ENCODE data around the gene RAD51B. TPM values are rescaled to one million over a fixed set of nuclear protein-coding genes. Genes with fewer than 3 reads are reported as not detected.
"Not testable (repeated sequence)": the region's sequence is repeated elsewhere in the genome, so short reads cannot be mapped to it uniquely, and the experiment has no call there.

RAD51B gene
- total RNA-seq, 2 donors from 2014 or later = 9.3 to 12.1 TPM

- TF ChIP-seq CTCF (IDR thresholded peaks at IDR 0.05) = no peak
- Histone ChIP-seq H3K27ac (peak overlapping the region; percentile 27 to 67), H3K4me3 (no peak overlapping the region)
These were observed 875.8 kb downstream of the RAD51B start for GRCh38 chr14:68695326-68695768.

GRCh38 chr14:68695856-68696255, 876.3 kb downstream of the RAD51B start:
- Histone ChIP-seq H3K4me3 (no peak overlapping the region), H3K9me3 (no peaks in the 10 kb centered on the region), H3K27me3 (replicated peaks; ENCODE audit: insufficient read depth) (no peaks in the 10 kb centered on the region), H3K36me3 (no peaks in the 10 kb centered on the region), H3K4me1 (ENCODE audit: control insufficient read depth in 1 of 2, low read depth in 2 of 2) (peaks cover 16 to 27% of the 10 kb centered on the region in 2 donors), H3K27ac (peak overlapping the region; percentile 27 to 67)
- DNase-seq (ENCODE audit: low spot score) = no peak
- TF ChIP-seq CTCF (IDR thresholded peaks at IDR 0.05) = no peak
- ATAC-seq (ENCODE audit: insufficient number of reproducible peaks, low FRiP score, low read depth) = peak; percentile 69

More at GRCh38 chr14:68695326-68695768, 875.8 kb downstream of the RAD51B start:
- Histone ChIP-seq H3K9me3 (no peaks in the 10 kb centered on the region), H3K27me3 (replicated peaks; ENCODE audit: insufficient read depth) (no peaks in the 10 kb centered on the region), H3K4me1 (ENCODE audit: control insufficient read depth in 1 of 2, low read depth in 2 of 2) (peaks cover 16 to 27% of the 10 kb centered on the region in 2 donors), H3K36me3 (no peaks in the 10 kb centered on the region)
- ATAC-seq (ENCODE audit: insufficient number of reproducible peaks, low FRiP score, low read depth) (peak; percentile 77), DNase-seq (ENCODE audit: low spot score) (peak; percentile 41)

GRCh38 chr14:68696266-68696665, 876.7 kb downstream of the RAD51B start:
- H3K4me3 ChIP-seq = no peak overlapping the region
- ATAC-seq (ENCODE audit: insufficient number of reproducible peaks, low FRiP score, low read depth) (no peak), DNase-seq (ENCODE audit: low spot score) (no peak)
- TF ChIP-seq CTCF (IDR thresholded peaks at IDR 0.05) = no peak
- H3K27me3 ChIP-seq (replicated peaks; ENCODE audit: insufficient read depth) = no peaks in the 10 kb centered on the region
- peaks cover 16 to 27% of the 10 kb centered on the region in 2 donors for H3K4me1 ChIP-seq (ENCODE audit: control insufficient read depth in 1 of 2, low read depth in 2 of 2)
- no peaks in the 10 kb centered on the region for H3K36me3 ChIP-seq
- H3K27ac ChIP-seq = peak overlapping the region; percentile 27 to 67
- no peaks in the 10 kb centered on the region for H3K9me3 ChIP-seq

- Histone ChIP-seq H3K9me3 (no peaks in the 10 kb centered on the region), H3K4me1 (ENCODE audit: control insufficient read depth in 1 of 2, low read depth in 2 of 2) (peaks cover 16 to 27% of the 10 kb centered on the region in 2 donors), H3K27ac (no peak overlapping the region), H3K4me3 (no peak overlapping the region), H3K36me3 (no peaks in the 10 kb centered on the region), H3K27me3 (replicated peaks; ENCODE audit: insufficient read depth) (no peaks in the 10 kb centered on the region)
- no peak for ATAC-seq (ENCODE audit: insufficient number of reproducible peaks, low FRiP score, low read depth)
- no peak for TF ChIP-seq CTCF (IDR thresholded peaks at IDR 0.05)
- no peak for DNase-seq (ENCODE audit: low spot score)
These were observed 877.3 kb downstream of the RAD51B start for GRCh38 chr14:68696721-68697495.

GRCh38 chr14:68698773-68699172, 879.2 kb downstream of the RAD51B start:
- H3K4me3 ChIP-seq; H3K9me3 ChIP-seq; DNase-seq (ENCODE audit: low spot score); H3K36me3 ChIP-seq; H3K27me3 ChIP-seq (replicated peaks; ENCODE audit: insufficient read depth); ATAC-seq (ENCODE audit: insufficient number of reproducible peaks, low FRiP score, low read depth); H3K27ac ChIP-seq: not testable (repeated sequence)
- peaks cover 16 to 27% of the 10 kb centered on the region in 2 donors for H3K4me1 ChIP-seq (ENCODE audit: control insufficient read depth in 1 of 2, low read depth in 2 of 2)

All from thoracic aorta (tissue), 2 donors.